Colonic mucosa (tissue), 4 donors: Measurements from ENCODE around the gene AKNA. TPM values are rescaled to one million over a fixed set of nuclear protein-coding genes. Genes with fewer than 3 reads are reported as not detected.
A peak's percentile ranks its signal among the peaks of the same experiment; 100 is the strongest.

Experiments used
- DNase-seq: peaks from one replicate; pipeline ENCODE4 v3.0.0-alpha.2; 2020
- H3K27ac ChIP-seq: fragments of 200-600 bp; one replicate; pipeline ENCODE4 v1.8.0; 2021
- H3K27me3 ChIP-seq: fragments of 200-600 bp; one replicate; pipeline ENCODE4 v1.8.0; 2021
- H3K36me3 ChIP-seq: fragments of 200-600 bp; one replicate; pipeline ENCODE4 v1.8.0; 2021
- H3K4me1 ChIP-seq: fragments of 200-600 bp; one replicate; pipeline ENCODE4 v1.8.0; 2021; ENCODE audit warnings: mild to moderate bottlenecking
- H3K4me3 ChIP-seq: fragments of 200-600 bp; one replicate; pipeline ENCODE4 v1.8.0; 2021
- H3K9ac ChIP-seq, 2 donors: one replicate each; pipeline ENCODE4 v1.7.0; 2013; ENCODE audit warnings: control low read depth in 2 of 2, low read depth in 2 of 2, low read length in 2 of 2
- H3K9me3 ChIP-seq: fragments of 200-600 bp; one replicate; pipeline ENCODE4 v1.8.0; 2021
- CTCF ChIP-seq: fragments of 200-600 bp; IDR thresholded peaks from one replicate; pipeline ENCODE4 v1.8.0; 2022; ENCODE audit warnings: antibody characterized with exemption, mild to moderate bottlenecking
- intact Hi-C: fragments of 100-400 bp; cut with DNase I; formaldehyde crosslinking; loops from one replicate; pipeline ENCODE4 v1.14.1; 2022
- total RNA-seq, 2 donors: library from RNA; stranded (reverse); fragmentation: NEBNext Ultra II Directional in 1 of 2; extraction: Animal tissue kit (Norgen Biotek cat#: 25700) in 1 of 2; gene quantifications; one replicate each; pipeline ENCODE4 v1.2.1, GENCODE V29; 2021
- donor health status: healthy.
- donor health status: DM: no; HTN: no; CAD: no.
- donor health status: DM: no; HTN: no; CAD: no.

Gene AKNA
- total RNA-seq, result 10 to 100 TPM; 26.9 to 44.9 TPM

GRCh38 chr9:114387680-114388356 is at the start of gene AKNA:
Gene AKNA (minus strand): TSS chr9:114387982. CDS start chr9:114381333, 6,649 bp downstream.
- Histone ChIP-seq H3K4me3 (peak within 1 kb of the TSS; percentile 49), H3K27ac (peak within 1 kb of the TSS; percentile 90), H3K4me1 (peaks cover 16% of the 10 kb centered on the region), H3K9me3 (no peaks in the 10 kb centered on the region), H3K36me3 (no peaks in the 10 kb centered on the region), H3K9ac (peak within 1 kb of the TSS; percentile 64 to 88), H3K27me3 (no peaks in the 10 kb centered on the region)
- intact Hi-C loops, result no loop called here
- TF ChIP-seq CTCF, result no peak
- DNase-seq, result peak; percentile 84

- Histone ChIP-seq H3K9ac (no peak overlapping the region), H3K36me3 (no peaks in the 10 kb centered on the region), H3K4me1 (no peaks in the 10 kb centered on the region), H3K4me3 (no peak overlapping the region), H3K27ac (no peak overlapping the region), H3K9me3 (no peaks in the 10 kb centered on the region), H3K27me3 (no peaks in the 10 kb centered on the region)
- TF ChIP-seq CTCF, result no peak
- DNase-seq, result no peak
- intact Hi-C loops, result no loop called here
Observed at GRCh38 chr9:114437401-114437893, 49.7 kb upstream of the AKNA start.

- Histone ChIP-seq H3K4me3 (no peak overlapping the region), H3K27ac (no peak overlapping the region), H3K9ac (no peak overlapping the region), H3K9me3 (no peaks in the 10 kb centered on the region), H3K27me3 (no peaks in the 10 kb centered on the region), H3K4me1 (no peaks in the 10 kb centered on the region), H3K36me3 (no peaks in the 10 kb centered on the region)
- intact Hi-C loops, result no loop called here
- TF ChIP-seq CTCF, result peak; percentile 23
- no peak for DNase-seq
Observed at GRCh38 chr9:114434878-114435311, 47.1 kb upstream of the AKNA start.

GRCh38 chr9:114433720-114434255 is 46.0 kb upstream of the AKNA start:
- no peak for DNase-seq
- Histone ChIP-seq H3K27me3 (no peaks in the 10 kb centered on the region), H3K9me3 (no peaks in the 10 kb centered on the region), H3K36me3 (no peaks in the 10 kb centered on the region), H3K4me1 (no peaks in the 10 kb centered on the region), H3K4me3 (no peak overlapping the region), H3K27ac (no peak overlapping the region), H3K9ac (no peak overlapping the region)
- intact Hi-C loops, result no loop called here
- TF ChIP-seq CTCF, result no peak

GRCh38 chr9:114433086-114433485 is 45.3 kb upstream of the AKNA start:
- Histone ChIP-seq H3K36me3 (no peaks in the 10 kb centered on the region), H3K9me3 (no peaks in the 10 kb centered on the region), H3K27ac (no peak overlapping the region), H3K4me1 (no peaks in the 10 kb centered on the region), H3K4me3 (no peak overlapping the region), H3K9ac (no peak overlapping the region), H3K27me3 (no peaks in the 10 kb centered on the region)
- TF ChIP-seq CTCF, result no peak
- DNase-seq, result no peak
- intact Hi-C loops, result no loop called here
